CD4-positive, alpha-beta T cell (primary cell): ENCODE measurements around the gene HS3ST5. TPM values are rescaled to one million over a fixed set of nuclear protein-coding genes. Genes with fewer than 3 reads are reported as not detected.

Experiments used
- ATAC-seq: fragments of 200-7000 bp; cut with Tn5 transposase; one replicate; pipeline ENCODE4 v1.10.0; 2022; ENCODE audit warnings: mild to moderate bottlenecking; ENCODE audit not compliant: poor library complexity
- CTCF ChIA-PET: fragments of 350-600 bp; sonication (Branson Sonifier 250); formaldehyde crosslinking; loops from one replicate; lab custom pipeline; 2021; ENCODE audit warnings: antibody characterized with exemption, inconsistent platforms; lab: Charles Lee
- POLR2A ChIA-PET: fragments of 350-600 bp; sonication (Branson Sonifier 250); formaldehyde crosslinking; loops from one replicate; lab custom pipeline; 2021; ENCODE audit warnings: antibody characterized with exemption, inconsistent platforms; lab: Charles Lee
- DNase-seq, 14 experiments: peaks; one replicate each; pipeline ENCODE4 v3.0.0-alpha.2; 2013 to 2020; ENCODE audit warnings: mixed read lengths in 2 of 14
- H3K27ac ChIP-seq, 2 donors: one replicate each; pipeline versions ENCODE4 v1.5.1 to v1.7.0; 2013; ENCODE audit warnings: low read length in 2 of 2, low read depth in 1 of 2, mild to moderate bottlenecking in 1 of 2
- H3K27me3 ChIP-seq, 2 experiments: 1 replicate in 1 of 2; 2 replicates in 1 of 2; pipeline versions ENCODE4 v1.6.1 to v1.7.0; 2013; ENCODE audit warnings: low read length in 2 of 2, control low read depth in 1 of 2, mild to moderate bottlenecking in 1 of 2, moderate library complexity in 1 of 2; ENCODE audit not compliant: insufficient read depth in 2 of 2, control insufficient read depth in 1 of 2
- H3K36me3 ChIP-seq: one replicate; pipeline ENCODE4 v1.6.1; 2013; ENCODE audit warnings: low read length, control low read depth; ENCODE audit not compliant: insufficient read depth
- H3K4me1 ChIP-seq: one replicate; pipeline ENCODE4 v1.6.1; 2013; ENCODE audit warnings: low read length, control low read depth; ENCODE audit not compliant: insufficient read depth
- H3K4me3 ChIP-seq: one replicate; pipeline ENCODE4 v1.5.1; 2013; ENCODE audit warnings: mild to moderate bottlenecking, low read length, moderate library complexity
- H3K9me3 ChIP-seq, 2 experiments: 1 replicate in 1 of 2; 2 replicates in 1 of 2; pipeline versions ENCODE4 v1.6.1 to v1.7.0; 2013; ENCODE audit warnings: low read length in 2 of 2, mild to moderate bottlenecking in 2 of 2, control low read depth in 1 of 2, moderate library complexity in 1 of 2; ENCODE audit not compliant: control insufficient read depth in 1 of 2, insufficient read depth in 1 of 2
- H3K27ac Mint-ChIP-seq: one replicate; pipeline ENCODE4 v1.8.0; 2020; ENCODE audit warnings: mixed read lengths
- H3K27me3 Mint-ChIP-seq: one replicate; pipeline ENCODE4 v1.8.0; 2021; ENCODE audit warnings: mixed read lengths
- H3K36me3 Mint-ChIP-seq: one replicate; pipeline ENCODE4 v1.8.0; 2021; ENCODE audit warnings: low read depth, mixed read lengths
- H3K4me1 Mint-ChIP-seq: one replicate; pipeline ENCODE4 v1.8.0; 2021; ENCODE audit warnings: low read depth, mixed read lengths
- H3K4me3 Mint-ChIP-seq: one replicate; pipeline ENCODE4 v1.8.0; 2020; ENCODE audit warnings: mild to moderate bottlenecking, mixed read lengths
- H3K9me3 Mint-ChIP-seq: one replicate; pipeline ENCODE4 v1.8.0; 2020; ENCODE audit warnings: mixed read lengths
- CTCF ChIP-seq: fragments of 200-600 bp; IDR thresholded peaks from one replicate; pipeline ENCODE4 v1.8.0; 2022; ENCODE audit warnings: antibody characterized with exemption, mild to moderate bottlenecking
- intact Hi-C, 2 experiments: fragments of 100-400 bp; cut with DNase I in 1 of 2; cut with micrococcal nuclease in 1 of 2; formaldehyde crosslinking; loops; one replicate each; pipeline versions ENCODE4 v1.15.1 to v1.9.0; 2023 to 2025; cut with DNase I, micrococcal nuclease
- total RNA-seq, 174 experiments: library from RNA in 2 of 174; stranded (reverse) in 2 of 174; gene quantifications; one replicate each; pipeline ENCODE4 v1.2.3 and lab custom pipeline; 2021 to 2026

HS3ST5 gene
- total RNA-seq, 2 experiments from 2014 or later = not detected

GRCh38 chr6:114062199-114062598 lies 280.6 kb downstream of the HS3ST5 start:
- Histone ChIP-seq H3K36me3 (no peaks in the 10 kb centered on the region), H3K27ac (no peak overlapping the region), H3K4me1 (no peaks in the 10 kb centered on the region), H3K9me3 (no peaks in the 10 kb centered on the region), H3K27me3 (peaks cover 3 to 13% of the 10 kb centered on the region in 2 experiments), H3K4me3 (no peak overlapping the region)
- peaks cover 23% of the 10 kb centered on the region for H3K27me3 Mint-ChIP-seq
- H3K4me3 Mint-ChIP-seq = no peak overlapping the region
- H3K27ac Mint-ChIP-seq = no peak overlapping the region
- no peaks in the 10 kb centered on the region for H3K9me3 Mint-ChIP-seq
- CTCF ChIA-PET = interaction anchor here (1.4 kb wide), 1 partner anchor 11 kb away, joined by 4 read pairs; no protein-coding TSS in a partner anchor
- POLR2A ChIA-PET = no interaction called here
- no peaks in the 10 kb centered on the region for H3K36me3 Mint-ChIP-seq
- no peaks in the 10 kb centered on the region for H3K4me1 Mint-ChIP-seq
- intact Hi-C loops = no loop called here
- ATAC-seq (no peak), DNase-seq (no peak)
- TF ChIP-seq CTCF = no peak

- ChIA-PET CTCF (interaction anchor here (1.4 kb wide), 1 partner anchor 11 kb away, joined by 4 read pairs; no protein-coding TSS in a partner anchor), POLR2A (no interaction called here)
- no peaks in the 10 kb centered on the region for H3K4me1 ChIP-seq
- H3K27me3 ChIP-seq = peaks cover 3 to 13% of the 10 kb centered on the region in 2 experiments
- Mint-ChIP-seq H3K36me3 (no peaks in the 10 kb centered on the region), H3K27me3 (peaks cover 23% of the 10 kb centered on the region), H3K4me3 (no peak overlapping the region), H3K27ac (no peak overlapping the region), H3K4me1 (no peaks in the 10 kb centered on the region), H3K9me3 (no peaks in the 10 kb centered on the region)
- intact Hi-C loops = no loop called here
- no peaks in the 10 kb centered on the region for H3K36me3 ChIP-seq
- no peak for ATAC-seq
- no peak for DNase-seq
- no peak overlapping the region for H3K27ac ChIP-seq
- TF ChIP-seq CTCF = no peak
- no peak overlapping the region for H3K4me3 ChIP-seq
- H3K9me3 ChIP-seq = no peaks in the 10 kb centered on the region
Measured at GRCh38 chr6:114061741-114062140, 281.1 kb downstream of the HS3ST5 start.

- intact Hi-C loops = no loop called here
- no peak for ATAC-seq
- Mint-ChIP-seq H3K36me3 (no peaks in the 10 kb centered on the region), H3K27me3 (peaks cover 23% of the 10 kb centered on the region), H3K27ac (no peak overlapping the region), H3K9me3 (no peaks in the 10 kb centered on the region), H3K4me1 (no peaks in the 10 kb centered on the region), H3K4me3 (no peak overlapping the region)
- DNase-seq = no peak
- ChIA-PET CTCF (interaction anchor here (1.4 kb wide), 1 partner anchor 10 kb away, joined by 4 read pairs; no protein-coding TSS in a partner anchor), POLR2A (no interaction called here)
- Histone ChIP-seq H3K27me3 (peaks cover 3 to 13% of the 10 kb centered on the region in 2 experiments), H3K4me3 (no peak overlapping the region), H3K4me1 (no peaks in the 10 kb centered on the region), H3K27ac (no peak overlapping the region), H3K9me3 (no peaks in the 10 kb centered on the region), H3K36me3 (no peaks in the 10 kb centered on the region)
- TF ChIP-seq CTCF = no peak
Measured at GRCh38 chr6:114061116-114061515, 281.7 kb downstream of the HS3ST5 start.
